GM18868 (cell line): ENCODE results near the gene ARHGAP5.

Source experiments
- ATAC-seq: cut with Tn5 transposase; IDR thresholded peaks from one replicate; pipeline ENCODE4 v1.9.1; 2021; ENCODE audit warnings: mild to moderate bottlenecking, moderate library complexity; ENCODE audit not compliant: unreplicated experiment

Gene ARHGAP5

DNA sequence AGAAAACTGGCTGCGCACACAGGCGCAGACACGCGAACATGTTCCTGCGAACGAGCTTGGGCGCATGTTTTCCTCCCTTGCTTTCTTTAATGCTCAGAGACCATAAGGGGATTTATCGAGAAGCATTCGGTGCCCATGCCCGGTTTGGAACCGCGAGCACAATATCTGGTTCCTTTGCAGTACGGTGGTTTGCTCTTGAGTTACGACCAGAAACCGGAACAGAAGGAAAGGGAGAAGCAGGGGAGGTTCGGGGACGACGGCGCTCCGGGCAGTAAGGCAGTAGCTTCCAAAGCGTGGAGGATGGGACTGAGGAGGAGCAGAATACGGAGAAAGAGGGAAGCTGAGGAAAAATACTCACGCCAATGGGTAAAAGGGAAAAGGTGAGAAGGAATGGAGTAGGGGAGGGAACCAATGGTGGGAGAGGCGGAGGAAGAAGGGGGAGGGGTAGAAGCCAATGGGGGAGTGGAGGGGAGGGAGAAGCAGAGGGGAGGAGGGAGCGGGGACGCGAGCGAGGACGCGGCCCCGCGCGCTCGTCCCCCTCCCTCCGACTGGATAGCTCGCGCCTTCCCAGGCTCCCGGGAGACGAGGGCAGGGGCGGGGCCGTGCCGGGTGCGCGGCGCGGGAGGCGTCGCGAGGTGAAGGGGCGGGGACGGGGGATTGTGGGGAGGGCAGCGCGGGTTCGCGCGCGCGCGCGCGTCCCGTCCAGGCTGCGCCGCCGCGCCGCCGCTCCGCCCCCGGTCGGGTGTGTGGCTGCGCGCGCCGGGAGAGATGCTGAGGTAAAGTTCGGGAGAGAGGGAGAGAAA lies 625 bp upstream of the ARHGAP5 start:
- peak; percentile 56 for ATAC-seq

DNA sequence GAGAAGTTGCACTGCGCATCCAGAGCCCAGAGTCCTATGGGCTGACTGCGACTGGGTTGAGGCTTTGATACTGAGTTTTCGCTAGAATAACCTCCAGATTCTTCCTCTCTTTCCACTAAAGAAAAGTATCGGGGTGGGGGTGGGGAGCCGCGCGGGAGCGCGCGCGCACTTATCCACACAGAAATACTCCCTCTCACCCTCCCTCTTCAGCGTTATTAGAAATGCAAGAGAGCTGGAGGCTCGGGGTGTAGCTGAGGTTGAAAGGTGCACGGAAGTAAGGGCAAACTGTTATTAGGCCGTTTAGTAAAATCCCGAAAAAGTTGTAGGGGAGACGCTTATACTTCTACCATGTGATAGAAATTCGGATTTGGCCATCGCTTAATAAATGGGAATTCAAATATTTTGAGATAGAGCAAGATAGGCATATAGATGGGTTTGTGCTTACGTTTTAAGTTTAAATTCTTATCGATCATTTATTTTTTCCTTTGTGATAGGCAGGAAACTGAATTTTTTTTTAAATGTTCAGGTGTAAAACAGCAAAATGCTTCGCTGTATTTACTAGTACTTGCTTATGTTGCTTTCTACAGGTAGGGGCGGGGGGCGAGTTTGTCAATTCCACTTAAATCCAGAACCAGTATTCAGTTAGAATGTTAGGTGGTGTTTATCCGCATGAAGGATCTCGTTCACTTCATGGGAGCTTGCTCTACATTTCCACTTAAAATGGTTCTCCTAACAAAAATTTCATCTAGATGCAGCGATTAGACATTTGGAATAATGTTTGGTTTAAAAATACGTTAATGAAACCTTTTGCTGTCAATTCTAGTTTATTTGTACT lies 1.1 kb downstream of the ARHGAP5 start:
- peak; percentile 4 for ATAC-seq

DNA sequence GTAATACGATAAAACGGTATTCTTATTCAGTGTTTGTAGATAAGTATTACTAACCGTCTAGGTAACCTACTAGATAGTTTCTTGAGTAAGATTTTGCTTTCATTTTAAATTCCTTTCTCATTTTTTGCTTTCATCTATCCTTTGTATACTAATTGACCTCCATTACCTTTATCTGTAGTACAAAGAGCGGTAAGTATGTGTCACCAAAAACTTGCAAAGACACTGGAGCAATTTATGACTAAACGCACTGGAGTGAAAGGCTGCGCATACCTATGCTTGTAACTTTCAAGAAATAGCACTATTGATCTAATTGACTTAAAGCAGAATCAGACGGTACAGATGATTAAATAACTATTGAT lies 1.7 kb downstream of the ARHGAP5 start:
- ATAC-seq: no peak

DNA sequence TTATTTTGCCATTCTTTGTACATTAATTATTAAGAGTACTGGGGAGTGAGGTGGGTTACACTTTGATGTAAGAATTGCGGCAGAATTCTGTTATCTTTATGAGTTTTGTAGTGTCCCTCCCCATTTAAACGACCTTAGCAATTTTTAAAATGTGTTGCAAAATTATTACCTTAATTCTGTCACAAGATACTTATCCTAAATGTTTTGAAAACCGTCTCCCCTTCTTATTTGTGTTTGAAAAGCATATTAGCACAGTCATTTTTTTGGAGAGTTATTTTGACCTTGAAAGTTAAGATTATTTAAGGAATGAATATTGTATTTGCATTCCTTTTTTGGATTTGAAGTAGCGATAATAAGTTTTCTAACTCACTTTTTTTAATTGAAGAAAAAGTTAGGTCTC lies 2.2 kb downstream of the ARHGAP5 start:
- no peak for ATAC-seq

DNA sequence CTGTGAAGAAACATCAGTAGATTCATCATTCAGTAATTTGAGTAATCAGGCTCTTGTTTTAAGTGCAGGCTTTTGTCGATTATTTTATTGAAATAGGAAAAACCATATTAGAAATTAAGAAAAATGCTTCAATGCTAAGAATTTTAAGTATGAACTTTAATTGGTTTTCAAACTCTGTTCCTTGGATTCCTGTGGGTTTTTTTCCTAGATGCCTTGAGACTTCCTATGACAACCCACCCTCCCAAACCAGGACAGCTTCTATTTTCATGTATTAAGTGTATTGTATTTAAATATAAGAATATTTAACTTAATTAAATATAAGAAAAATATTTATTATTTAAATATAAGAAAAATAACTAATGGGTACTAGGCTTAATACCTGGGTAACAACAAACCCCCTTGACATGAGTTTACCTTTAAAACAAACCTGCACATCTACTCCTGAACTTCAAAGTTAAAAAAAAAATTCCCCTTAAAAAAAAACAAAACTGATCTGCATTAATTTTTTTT lies 3.0 kb downstream of the ARHGAP5 start:
- ATAC-seq: no peak

DNA sequence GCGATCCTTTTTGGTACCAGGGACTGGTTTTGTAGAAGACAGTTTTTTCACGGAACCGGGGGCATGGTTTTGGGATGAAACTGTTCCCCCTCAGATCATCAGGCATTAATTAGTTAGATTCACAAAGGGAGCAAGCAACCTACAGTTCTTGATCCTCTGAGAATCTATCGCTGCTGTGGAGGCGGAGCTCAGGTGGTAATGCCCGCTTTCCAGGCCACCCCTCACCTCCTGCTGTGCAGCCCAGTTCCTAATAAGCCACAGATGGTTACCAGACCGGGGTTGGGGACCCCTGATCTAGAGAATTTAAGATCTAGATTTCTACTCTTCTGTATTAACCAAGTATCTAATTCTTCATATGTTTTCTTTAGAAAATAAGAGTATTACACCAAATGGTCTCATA lies 4.8 kb downstream of the ARHGAP5 start:
- no peak for ATAC-seq

DNA sequence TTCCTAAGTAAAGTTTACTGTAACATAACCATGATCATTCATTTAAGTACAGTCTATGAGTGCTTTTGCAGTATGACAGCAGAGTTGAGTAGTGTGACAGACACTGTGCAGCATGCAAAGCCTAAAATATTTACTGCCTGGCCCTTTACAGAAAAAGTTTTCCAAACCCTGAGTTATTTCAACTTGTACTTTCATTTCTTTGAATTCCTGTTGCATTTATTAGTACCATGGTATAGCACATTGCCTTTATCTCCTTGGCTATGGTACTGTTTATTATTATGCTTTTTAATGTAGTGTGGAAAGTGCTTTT lies 6.2 kb downstream of the ARHGAP5 start:
- ATAC-seq: no peak

DNA sequence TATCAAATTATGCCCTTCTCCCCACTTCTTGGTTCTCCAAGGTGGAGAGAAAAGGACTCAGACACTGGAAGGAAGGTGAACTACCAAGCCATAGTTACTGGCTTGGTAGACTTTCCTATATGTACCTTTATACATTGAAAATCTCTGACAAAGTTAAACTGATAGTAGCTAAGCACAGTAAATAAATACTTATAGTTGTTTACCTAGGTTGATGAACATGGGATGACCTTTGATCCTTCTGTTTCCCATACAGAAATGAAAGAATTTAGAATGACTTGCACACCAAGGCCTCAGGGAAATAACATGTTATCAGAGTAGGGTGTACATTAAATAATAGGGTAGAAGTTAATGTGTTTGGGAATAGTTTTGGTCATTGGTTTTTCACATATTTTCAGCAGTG lies 6.7 kb downstream of the ARHGAP5 start:
- no peak for ATAC-seq

DNA sequence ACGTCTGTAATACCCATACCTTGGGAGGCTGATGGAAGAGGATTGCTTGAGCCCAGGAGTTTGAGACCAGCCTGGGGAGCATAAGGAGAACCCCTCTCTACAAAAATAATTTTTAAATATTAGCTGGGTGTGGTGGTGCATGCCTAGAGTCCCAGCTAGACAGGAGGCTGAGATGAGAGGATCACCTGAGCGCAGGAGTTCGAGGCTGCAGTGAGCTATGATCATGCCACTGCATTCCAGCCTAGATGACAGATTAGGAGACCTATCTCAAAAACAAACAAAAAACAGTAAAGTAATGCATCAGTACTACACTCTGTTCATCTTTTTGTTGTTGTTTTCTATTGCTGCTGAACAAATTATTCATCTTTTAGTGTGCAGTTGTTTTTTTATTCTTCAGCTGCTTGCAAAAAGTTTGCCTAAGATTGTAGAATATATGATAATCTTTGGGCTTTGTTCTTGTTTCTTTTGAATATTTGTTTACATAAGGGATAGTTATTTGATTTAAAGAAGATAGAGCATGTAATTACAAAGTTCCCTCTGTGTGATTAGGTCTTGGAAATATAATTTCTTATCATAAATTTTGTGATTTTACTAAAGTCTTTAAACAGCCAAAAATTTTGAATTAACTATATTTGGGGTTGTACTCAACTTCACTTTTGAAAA lies 8.2 kb downstream of the ARHGAP5 start:
- ATAC-seq: no peak

DNA sequence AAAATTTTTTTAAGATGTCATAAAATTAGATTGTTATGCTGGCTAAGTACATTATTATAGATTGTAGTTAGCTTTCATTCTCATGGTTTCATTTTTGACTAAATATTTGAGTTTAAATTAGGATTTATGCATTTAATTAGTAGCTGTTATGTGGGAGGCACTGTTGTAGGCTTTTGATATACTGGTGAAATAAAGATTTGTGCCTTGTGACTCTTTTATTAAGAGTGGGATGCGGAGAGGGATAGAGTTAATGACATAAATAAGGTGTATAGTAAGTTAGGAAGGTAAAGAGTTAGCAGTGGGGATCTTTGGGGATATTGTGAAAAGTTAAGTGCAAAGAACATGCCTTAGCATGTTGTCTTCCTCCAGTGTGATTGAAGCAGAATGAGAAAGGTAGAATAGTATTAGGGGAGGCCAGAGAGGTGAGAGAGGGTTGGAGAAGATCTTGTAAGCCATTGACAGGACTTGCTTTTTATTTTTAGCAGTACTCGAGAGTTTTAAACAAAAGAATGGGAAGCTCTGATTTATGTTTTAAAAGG lies 8.8 kb downstream of the ARHGAP5 start:
- ATAC-seq: no peak

DNA sequence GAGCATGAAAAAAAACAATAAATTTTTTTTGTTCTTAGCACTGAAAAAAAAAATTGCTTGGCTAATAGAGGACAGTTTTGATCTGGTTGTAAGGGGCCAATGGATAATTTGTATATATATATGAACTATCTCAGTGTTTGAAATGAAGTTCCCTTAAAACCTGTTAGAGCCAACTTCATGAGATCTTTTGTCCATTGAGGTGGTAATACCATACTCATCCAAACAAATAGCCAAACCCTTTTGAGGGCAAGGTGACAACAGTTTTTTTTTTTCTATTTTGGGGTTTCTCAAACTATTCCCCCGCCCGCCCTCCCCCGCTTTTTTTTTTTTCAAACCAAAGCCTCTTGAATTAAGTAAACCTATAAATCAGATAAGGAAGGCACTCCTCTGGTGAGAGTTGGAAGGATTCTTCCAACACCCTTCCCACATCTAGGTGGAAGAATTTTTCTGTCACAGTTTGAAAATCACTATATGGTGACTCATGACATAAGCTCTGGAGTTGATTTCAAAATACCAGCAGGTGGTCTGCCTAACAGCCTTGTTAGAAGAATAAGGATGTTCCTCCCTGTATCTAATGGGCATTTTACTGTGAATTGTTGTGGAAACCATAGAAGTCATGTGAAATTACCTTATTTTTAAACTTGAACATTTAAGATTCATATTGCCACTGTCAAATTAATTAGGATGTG lies 10.2 kb downstream of the ARHGAP5 start:
- ATAC-seq: no peak

DNA sequence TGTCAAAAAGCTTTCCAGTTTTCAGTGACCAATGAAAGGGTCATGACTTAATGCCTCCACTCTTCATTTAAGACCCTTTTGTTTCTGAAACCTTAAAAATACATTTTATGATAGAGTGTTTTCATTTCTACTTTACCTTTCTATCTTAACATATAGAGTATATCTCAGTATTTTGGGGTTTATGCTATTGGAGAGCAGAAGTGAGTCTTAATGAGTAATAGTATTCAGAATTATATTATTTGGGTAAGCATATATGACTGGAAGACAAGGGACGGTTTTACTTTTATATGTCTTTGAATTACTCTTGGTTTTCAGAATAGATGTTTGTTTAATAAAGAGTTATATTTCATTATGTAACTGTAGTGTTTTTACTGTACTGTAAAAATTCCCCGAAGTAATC lies 10.8 kb downstream of the ARHGAP5 start:
- ATAC-seq: no peak

DNA sequence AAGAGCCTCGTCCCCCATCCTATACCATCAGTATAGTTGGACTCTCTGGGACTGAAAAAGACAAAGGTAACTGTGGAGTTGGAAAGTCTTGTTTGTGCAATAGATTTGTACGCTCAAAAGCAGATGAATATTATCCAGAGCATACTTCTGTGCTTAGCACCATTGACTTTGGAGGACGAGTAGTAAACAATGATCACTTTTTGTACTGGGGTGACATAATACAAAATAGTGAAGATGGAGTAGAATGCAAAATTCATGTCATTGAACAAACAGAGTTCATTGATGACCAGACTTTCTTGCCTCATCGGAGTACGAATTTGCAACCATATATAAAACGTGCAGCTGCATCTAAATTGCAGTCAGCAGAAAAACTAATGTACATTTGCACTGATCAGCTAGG lies 13.6 kb downstream of the ARHGAP5 start:
- ATAC-seq: no peak

DNA sequence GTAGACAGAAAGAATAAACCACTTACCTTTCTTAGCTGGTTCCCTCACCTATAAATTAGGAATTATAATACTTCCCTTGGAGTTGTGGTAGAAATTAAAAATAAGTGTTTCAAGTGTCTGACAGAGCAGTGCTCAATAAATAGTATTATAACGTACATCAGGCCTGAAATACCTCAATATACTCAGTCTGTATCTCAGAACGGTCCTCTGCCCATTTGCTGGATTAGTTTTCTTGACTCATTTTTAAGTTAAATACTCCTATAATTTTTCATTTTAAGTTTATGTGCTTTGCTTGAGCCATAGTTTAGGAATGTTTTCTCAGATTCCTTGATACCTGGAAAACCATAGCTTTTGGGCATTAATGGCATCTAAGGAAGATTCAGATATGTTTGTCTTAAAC lies 22.4 kb downstream of the ARHGAP5 start:
- ATAC-seq: no peak

DNA sequence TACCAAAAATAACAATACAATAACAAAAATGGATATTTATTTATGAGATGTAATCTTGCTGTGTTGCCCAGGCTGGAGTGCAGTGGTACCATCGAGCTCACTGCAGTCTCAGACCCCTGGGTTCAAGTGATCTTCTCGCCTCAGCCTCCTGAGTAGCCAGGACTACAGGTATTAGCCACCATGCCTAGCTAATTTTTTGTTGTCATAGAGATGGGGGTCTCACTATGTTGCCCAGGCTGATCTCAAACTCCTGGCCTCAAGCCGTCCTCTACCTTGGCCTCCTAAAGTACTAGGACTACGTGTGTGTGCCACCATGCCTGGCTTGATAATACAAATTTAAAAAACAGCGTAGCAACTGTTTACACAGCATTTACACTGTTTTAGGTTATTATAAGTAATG lies 23.1 kb downstream of the ARHGAP5 start:
- ATAC-seq: no peak

DNA sequence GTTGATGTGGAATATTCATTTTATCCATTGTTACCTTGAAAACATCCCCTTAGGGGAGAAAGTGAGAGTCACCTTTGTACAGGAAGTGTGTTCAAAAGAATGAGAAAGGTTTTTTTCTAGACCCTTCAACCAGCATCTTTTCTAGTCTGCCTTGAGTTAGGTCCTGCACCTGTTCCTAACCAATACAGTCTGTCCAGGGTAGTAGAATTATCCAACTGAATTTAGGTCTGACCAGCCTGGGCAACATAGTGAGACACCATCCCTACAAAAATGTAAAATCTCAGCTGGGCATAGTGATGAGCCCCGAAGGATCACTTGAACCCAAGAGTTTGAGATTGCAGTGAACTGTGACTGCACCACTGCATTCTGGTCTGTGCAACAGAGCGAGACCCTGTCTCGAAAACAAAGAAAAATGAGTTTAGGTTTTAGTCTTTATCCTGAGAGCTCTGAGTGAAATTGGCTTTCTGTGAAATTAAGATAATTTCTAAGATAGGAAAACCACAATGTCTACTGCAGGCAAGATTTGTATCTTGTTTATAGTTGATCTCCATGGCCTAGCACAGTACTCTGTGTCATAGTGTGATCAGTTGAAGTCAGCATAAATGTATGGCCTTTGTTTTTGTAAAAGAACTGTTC lies 25.2 kb downstream of the ARHGAP5 start:
- ATAC-seq: peak; percentile 81

DNA sequence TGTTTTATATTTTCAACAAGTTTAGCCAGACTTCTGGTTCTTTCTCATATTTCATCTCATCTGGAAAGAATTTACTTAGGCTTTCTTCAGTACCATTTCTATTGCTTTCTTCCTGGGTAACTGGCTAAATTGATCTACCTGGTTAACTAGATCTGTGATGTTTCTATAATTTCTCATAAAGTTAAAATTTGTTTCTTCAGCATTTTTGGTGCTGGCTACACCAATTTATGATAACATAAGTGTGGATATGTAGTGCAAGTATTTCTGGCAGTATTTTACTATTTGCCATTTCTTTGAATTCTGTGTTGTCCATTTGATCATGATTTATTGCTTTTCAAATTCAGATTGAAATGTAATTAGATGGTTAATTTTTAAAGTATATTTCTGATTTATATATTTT lies 25.9 kb downstream of the ARHGAP5 start:
- no peak for ATAC-seq

DNA sequence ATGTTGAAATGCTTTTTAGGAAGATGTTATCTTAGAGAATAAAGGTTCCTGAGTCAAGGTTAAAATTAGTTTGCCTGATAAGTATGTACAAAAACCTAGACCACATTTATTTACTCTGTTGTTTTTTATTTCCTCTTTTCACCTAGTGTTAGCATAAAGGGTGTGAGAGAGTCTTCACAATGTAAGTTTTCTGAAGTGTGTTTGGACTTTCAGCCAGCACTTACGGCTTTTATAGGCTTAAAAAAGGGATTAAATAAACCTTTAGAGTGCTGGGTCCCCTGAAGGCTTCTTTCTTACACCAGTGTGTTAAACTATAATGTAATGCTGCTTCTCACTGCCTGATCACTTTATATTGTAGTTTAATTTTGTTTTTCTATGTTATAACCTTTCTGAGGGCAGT lies 27.2 kb downstream of the ARHGAP5 start:
- no peak for ATAC-seq

DNA sequence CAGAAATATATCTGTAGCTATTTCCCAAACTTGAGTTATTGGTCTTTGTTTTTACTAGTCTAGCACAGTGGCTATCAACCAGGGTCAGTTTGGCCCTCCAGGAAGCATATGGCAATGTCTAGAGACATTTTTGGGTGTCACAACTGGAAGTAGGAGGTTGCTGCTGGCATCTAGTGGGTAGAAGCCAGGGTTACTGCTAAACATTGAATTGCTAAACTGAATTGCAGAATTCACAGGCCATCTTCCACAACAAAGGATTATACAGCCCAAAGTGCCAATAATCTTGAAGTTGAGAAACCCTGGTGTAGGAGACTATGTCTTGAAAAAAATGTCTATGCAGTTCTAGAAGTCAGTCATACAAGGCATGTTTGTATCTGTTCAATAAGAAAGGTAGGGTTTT lies 27.7 kb downstream of the ARHGAP5 start:
- no peak for ATAC-seq
